Activated CD4-positive, CD25-positive, alpha-beta regulatory T cell treated with anti-CD3 and anti-CD28 coated beads, Interleukin-2, amount 50 U/mL, for 24 hours (primary cell): ENCODE results near the gene CBLB.

ENCODE experiments used
- ATAC-seq, 2 donors: fragments of 150-1000 bp; cut with Tn5 transposase; one replicate each; pipeline ENCODE4 v1.10.0; 2021; ENCODE audit warnings: mild to moderate bottlenecking in 1 of 2, moderate library complexity in 1 of 2

CBLB gene

GRCh38 chr3:105613120-105613519 is 255.7 kb downstream of the CBLB start:
- no peak for ATAC-seq

GRCh38 chr3:105611304-105612192 is 257.3 kb downstream of the CBLB start:
- ATAC-seq, result no peak

GRCh38 chr3:105610473-105610872 is 258.3 kb downstream of the CBLB start:
- ATAC-seq, result no peak

- ATAC-seq, result no peak
These were observed 260.2 kb downstream of the CBLB start for GRCh38 chr3:105608623-105609022.

GRCh38 chr3:105606016-105606415 is 262.8 kb downstream of the CBLB start:
- no peak for ATAC-seq
